DND-41 (cell line): ENCODE results near the gene GCN1.

Experiments
- ATAC-seq: fragments of 200-7000 bp; cut with Tn5 transposase; 3 replicates; pipeline ENCODE4 v1.9.1; 2021; ENCODE audit warnings: low read depth; ENCODE audit not compliant: insufficient read depth
- DNase-seq: peaks from one replicate; pipeline ENCODE4 v3.0.0-alpha.2; 2020
- H2AFZ ChIP-seq: 2 replicates; pipeline ENCODE4 v1.6.0; 2012; ENCODE audit warnings: low read depth, low read length
- H3K27ac ChIP-seq: 2 replicates; pipeline ENCODE4 v1.5.1; 2012; ENCODE audit warnings: low read length, inconsistent platforms
- H3K27me3 ChIP-seq: fragments of 200-600 bp; sonication (generic); 2 replicates; pipeline ENCODE4 v1.6.0; 2012; ENCODE audit warnings: low read length, mild to moderate bottlenecking, inconsistent platforms; ENCODE audit not compliant: insufficient read depth, poor library complexity
- H3K36me3 ChIP-seq: 2 replicates; pipeline ENCODE4 v1.5.1; 2012; ENCODE audit warnings: low read length, inconsistent platforms; ENCODE audit not compliant: insufficient read depth
- H3K4me1 ChIP-seq: 2 replicates; pipeline ENCODE4 v1.5.1; 2012; ENCODE audit warnings: mild to moderate bottlenecking, low read length; ENCODE audit not compliant: insufficient read depth
- H3K4me2 ChIP-seq: 2 replicates; pipeline ENCODE4 v1.6.0; 2012; ENCODE audit warnings: mild to moderate bottlenecking, moderate library complexity, low read length, inconsistent platforms; ENCODE audit not compliant: insufficient read depth
- H3K4me3 ChIP-seq, 2 experiments: fragments of 200-600 bp in 1 of 2; shearing (Covaris generic) in 1 of 2; 2 replicates each; pipeline ENCODE4 v1.5.1; 2012 to 2016; ENCODE audit warnings: inconsistent platforms in 2 of 2, low read length in 2 of 2, mild to moderate bottlenecking in 2 of 2, low read depth in 1 of 2, moderate library complexity in 1 of 2
- H3K79me2 ChIP-seq: 2 replicates; pipeline ENCODE4 v1.6.0; 2012; ENCODE audit warnings: low read length, inconsistent platforms; ENCODE audit not compliant: insufficient read depth
- H3K9ac ChIP-seq: 2 replicates; pipeline ENCODE4 v1.6.0; 2012; ENCODE audit warnings: low read depth, mild to moderate bottlenecking, inconsistent platforms, low read length, moderate library complexity
- H3K9me3 ChIP-seq: 2 replicates; pipeline ENCODE4 v1.5.1; 2012; ENCODE audit warnings: low read length, moderate library complexity, mild to moderate bottlenecking, inconsistent platforms; ENCODE audit not compliant: insufficient read depth, severe bottlenecking
- H4K20me1 ChIP-seq: 2 replicates; pipeline ENCODE4 v1.6.0; 2012; ENCODE audit warnings: low read length; ENCODE audit not compliant: insufficient read depth
- CTCF ChIP-seq: IDR thresholded peaks from 2 replicates; pipeline ENCODE4 v1.5.1; 2012; ENCODE audit warnings: borderline replicate concordance, low read length, moderate library complexity, mild to moderate bottlenecking; ENCODE audit not compliant: poor library complexity, severe bottlenecking; ENCODE audit errors: extremely low read depth
- EZH2 ChIP-seq: IDR thresholded peaks from 3 replicates; pipeline ENCODE4 v1.6.1; 2012; ENCODE audit warnings: borderline replicate concordance, low read depth, mild to moderate bottlenecking, moderate library complexity, low read length, inconsistent platforms; ENCODE audit not compliant: severe bottlenecking

Gene GCN1

GRCh38 chr12:120180975-120181374 is 13.5 kb downstream of the GCN1 start:
- H4K20me1 ChIP-seq, result peaks cover 38% of the 10 kb centered on the region; the same call in 1 of the 2 replicates
- H3K9me3 ChIP-seq, result no peaks in the 10 kb centered on the region
- no peak overlapping the region for H3K4me2 ChIP-seq
- no peak overlapping the region for H2AFZ ChIP-seq
- H3K27me3 ChIP-seq, result no peaks in the 10 kb centered on the region
- TF ChIP-seq EZH2 (no peak), CTCF (no peak)
- ATAC-seq (no peak), DNase-seq (no peak)
- peaks cover 92% of the 10 kb centered on the region for H3K36me3 ChIP-seq
- H3K4me1 ChIP-seq, result no peaks in the 10 kb centered on the region
- H3K27ac ChIP-seq, result no peak overlapping the region
- H3K4me3 ChIP-seq, result no peak overlapping the region
- peaks cover 42% of the 10 kb centered on the region for H3K79me2 ChIP-seq
- H3K9ac ChIP-seq, result no peak overlapping the region

GRCh38 chr12:120175537-120175936 is 19.0 kb downstream of the GCN1 start:
- Histone ChIP-seq H3K4me3 (no peak overlapping the region), H3K9me3 (no peaks in the 10 kb centered on the region), H2AFZ (no peak overlapping the region), H3K27ac (no peak overlapping the region), H3K9ac (no peak overlapping the region), H3K79me2 (peaks cover 4% of the 10 kb centered on the region; the same call in 1 of the 2 replicates), H3K27me3 (no peaks in the 10 kb centered on the region), H3K4me1 (no peaks in the 10 kb centered on the region), H4K20me1 (peaks cover 17% of the 10 kb centered on the region; the same call in 1 of the 2 replicates), H3K4me2 (no peak overlapping the region), H3K36me3 (peaks cover 94% of the 10 kb centered on the region)
- DNase-seq, result no peak
- no peak for TF ChIP-seq CTCF
- no peak for ATAC-seq

- ATAC-seq (no peak), DNase-seq (no peak)
- Histone ChIP-seq H3K4me2 (no peak overlapping the region), H3K27me3 (no peaks in the 10 kb centered on the region), H2AFZ (no peak overlapping the region), H3K4me1 (no peaks in the 10 kb centered on the region), H3K36me3 (peaks cover 94% of the 10 kb centered on the region), H3K4me3 (no peak overlapping the region), H3K79me2 (peaks cover 4% of the 10 kb centered on the region; the same call in 1 of the 2 replicates), H3K9ac (no peak overlapping the region), H3K27ac (no peak overlapping the region), H3K9me3 (no peaks in the 10 kb centered on the region), H4K20me1 (peaks cover 17% of the 10 kb centered on the region; the same call in 1 of the 2 replicates)
- TF ChIP-seq EZH2 (no peak), CTCF (no peak)
Measured at GRCh38 chr12:120175062-120175461, 19.5 kb downstream of the GCN1 start.

- TF ChIP-seq EZH2, result no peak
- TF ChIP-seq CTCF, result no peak
- H4K20me1 ChIP-seq, result peaks cover 10% of the 10 kb centered on the region; the same call in 1 of the 2 replicates
- ATAC-seq (no peak), DNase-seq (no peak)
- no peaks in the 10 kb centered on the region for H3K4me1 ChIP-seq
- H2AFZ ChIP-seq, result no peak overlapping the region
- H3K79me2 ChIP-seq, result no peaks in the 10 kb centered on the region
- H3K9ac ChIP-seq, result no peak overlapping the region
- H3K27ac ChIP-seq, result no peak overlapping the region
- H3K4me2 ChIP-seq, result no peak overlapping the region
- no peaks in the 10 kb centered on the region for H3K27me3 ChIP-seq
- H3K4me3 ChIP-seq, result no peak overlapping the region
- H3K9me3 ChIP-seq, result no peaks in the 10 kb centered on the region
- peaks cover 92% of the 10 kb centered on the region for H3K36me3 ChIP-seq
Measured at GRCh38 chr12:120172053-120172452, 22.5 kb downstream of the GCN1 start.
